Gastrocnemius medialis (tissue), 4 donors: ENCODE data around the gene TTC24. TPM values are rescaled to one million over a fixed set of nuclear protein-coding genes. Genes with fewer than 3 reads are reported as not detected.

Experiments used
- ATAC-seq, 2 donors: fragments of 150-250 bp; one replicate each; pipeline ENCODE4 v1.9.1; 2016
- DNase-seq, 2 donors: peaks; one replicate each; pipeline ENCODE4 v3.0.0-alpha.2; 2019
- H3K27ac ChIP-seq, 4 donors: fragments of 200-600 bp; sonication (generic); 1 replicate in 1 of 4; 2 replicates in 3 of 4; pipeline ENCODE4 v1.5.1; 2016 to 2018; ENCODE audit warnings: mild to moderate bottlenecking in 2 of 4, moderate library complexity in 1 of 4
- H3K27me3 ChIP-seq, 3 donors: fragments of 200-600 bp; sonication (generic) in 2 of 3; 1 replicate in 1 of 3; 2 replicates in 2 of 3; pipeline versions ENCODE4 v1.5.1 to v1.6.0; 2016 to 2019; ENCODE audit warnings: mild to moderate bottlenecking in 1 of 3, moderate library complexity in 1 of 3
- H3K36me3 ChIP-seq, 2 donors: fragments of 200-600 bp; sonication (generic) in 1 of 2; one replicate each; pipeline ENCODE4 v1.5.1; 2017 to 2018
- H3K4me1 ChIP-seq, 2 donors: fragments of 200-600 bp; sonication (generic) in 1 of 2; one replicate each; pipeline ENCODE4 v1.5.1; 2016 to 2017; ENCODE audit warnings: mild to moderate bottlenecking in 2 of 2
- H3K4me3 ChIP-seq, 4 donors: fragments of 200-600 bp; sonication (generic) in 3 of 4; 1 replicate in 1 of 4; 2 replicates in 3 of 4; pipeline ENCODE4 v1.5.1; 2016 to 2019; ENCODE audit warnings: mild to moderate bottlenecking in 2 of 4
- H3K9me3 ChIP-seq, 3 donors: fragments of 200-600 bp; sonication (generic) in 2 of 3; 1 replicate in 1 of 3; 2 replicates in 2 of 3; pipeline ENCODE4 v1.5.1; 2016 to 2019
- CTCF ChIP-seq, 5 experiments: fragments of 450-650 bp in 3 of 5; fragments of 200-600 bp in 2 of 5; sonication (generic) in 2 of 5; IDR thresholded peaks in 4 of 5; conservative IDR thresholded peaks in 1 of 5; 1 replicate in 4 of 5; 2 replicates in 1 of 5; pipeline ENCODE4 v1.5.1; 2016 to 2019; ENCODE audit warnings: antibody characterized with exemption in 5 of 5, mild to moderate bottlenecking in 3 of 5, moderate library complexity in 3 of 5
- POLR2A ChIP-seq, 2 donors: fragments of 450-650 bp; IDR thresholded peaks; one replicate each; pipeline ENCODE4 v1.6.1; 2017; ENCODE audit warnings: antibody characterized with exemption in 2 of 2, mild to moderate bottlenecking in 2 of 2, moderate library complexity in 2 of 2
- in situ Hi-C, 4 donors: fragments of 200-750 bp; cut with MboI; loops; one replicate each; pipeline versions ENCODE4 v1.15.0 to v1.8.0; 2017; ENCODE audit warnings: low sequenced_read_pairs in 4 of 4
- intact Hi-C: fragments of 100-400 bp; cut with DNase I; formaldehyde crosslinking; loops from one replicate; pipeline ENCODE4 v1.15.1; 2023; ENCODE audit warnings: low total_unique reads
- total RNA-seq, 4 donors: library from RNA; depleted of rRNA; stranded (reverse); fragments of >200 nt; gene quantifications; one replicate each; pipeline versions ENCODE4 v1.1.0 to v1.2.3, GENCODE V29; 2016

Gene TTC24
- total RNA-seq, 4 donors from 2014 or later: 3.6 TPM; not detected in 3

- Histone ChIP-seq H3K36me3 (no peaks in the 10 kb centered on the region), H3K9me3 (no peaks in the 10 kb centered on the region), H3K27ac (no peak overlapping the region), H3K4me1 (peaks cover 0 to 7% of the 10 kb centered on the region in 2 donors), H3K27me3 (no peaks in the 10 kb centered on the region), H3K4me3 (no peak overlapping the region)
- DNase-seq: no peak
- in situ Hi-C loops: loop anchor here in 1 of 4 donors (10.0 kb wide), 1 partner anchor 228 kb away; no protein-coding TSS in a partner anchor
- intact Hi-C loops: no loop called here
- no peak for TF ChIP-seq POLR2A (IDR thresholded peaks at IDR 0.05)
- no peak for TF ChIP-seq CTCF (IDR thresholded peaks at IDR 0.05 in 4 of 5, conservative IDR thresholded peaks at IDR 0.05 in 1 of 5)
- ATAC-seq: no peak
These were observed 33.1 kb downstream of the TTC24 start for GRCh38 chr1:156612666-156613065.

GRCh38 chr1:156615946-156616345, 36.4 kb downstream of the TTC24 start:
- no peak overlapping the region for H3K4me3 ChIP-seq
- H3K36me3 ChIP-seq: no peaks in the 10 kb centered on the region
- no peaks in the 10 kb centered on the region for H3K9me3 ChIP-seq
- H3K27me3 ChIP-seq: peaks cover 8 to 11% (median 10%) of the 10 kb centered on the region in 3 donors
- no peak for ATAC-seq
- peaks cover 0 to 7% of the 10 kb centered on the region in 2 donors for H3K4me1 ChIP-seq
- in situ Hi-C loops: loop anchor here in 1 of 4 donors (10.0 kb wide), 1 partner anchor 231 kb away; no protein-coding TSS in a partner anchor
- peak overlapping the region; percentile 45 to 66 (median 56) for H3K27ac ChIP-seq
- no peak for DNase-seq
- TF ChIP-seq CTCF (IDR thresholded peaks at IDR 0.05 in 4 of 5, conservative IDR thresholded peaks at IDR 0.05 in 1 of 5) (no peak), POLR2A (IDR thresholded peaks at IDR 0.05) (no peak)
- intact Hi-C loops: no loop called here

GRCh38 chr1:156616463-156616862, 36.9 kb downstream of the TTC24 start:
- peaks cover 0 to 7% of the 10 kb centered on the region in 2 donors for H3K4me1 ChIP-seq
- peak overlapping the region in 3 of 4 donors; percentile 27 to 68 (median 58) for H3K27ac ChIP-seq
- peaks cover 8 to 14% (median 10%) of the 10 kb centered on the region in 3 donors for H3K27me3 ChIP-seq
- TF ChIP-seq CTCF (IDR thresholded peaks at IDR 0.05 in 4 of 5, conservative IDR thresholded peaks at IDR 0.05 in 1 of 5): peak in 1 of 5 experiments; percentile 10
- peak in 1 of 2 donors; percentile 13 for TF ChIP-seq POLR2A (IDR thresholded peaks at IDR 0.05)
- H3K4me3 ChIP-seq: no peak overlapping the region
- no peaks in the 10 kb centered on the region for H3K9me3 ChIP-seq
- DNase-seq (peak in 1 of 2 donors; percentile 22), ATAC-seq (peak; percentile 52 to 64)
- in situ Hi-C loops: loop anchor here in 1 of 4 donors (10.0 kb wide), 1 partner anchor 232 kb away; no protein-coding TSS in a partner anchor
- intact Hi-C loops: no loop called here
- no peaks in the 10 kb centered on the region for H3K36me3 ChIP-seq

- H3K36me3 ChIP-seq: no peaks in the 10 kb centered on the region
- no peaks in the 10 kb centered on the region for H3K9me3 ChIP-seq
- H3K4me1 ChIP-seq: peaks cover 1 to 9% of the 10 kb centered on the region in 2 donors
- H3K4me3 ChIP-seq: no peak within 1 kb of the TSS
- intact Hi-C loops (no loop called here), in situ Hi-C loops (loop anchor here in 1 of 4 donors (10.0 kb wide), 1 partner anchor 234 kb away; no protein-coding TSS in a partner anchor)
- peaks cover 14 to 26% (median 20%) of the 10 kb centered on the region in 3 donors for H3K27me3 ChIP-seq
- TF ChIP-seq POLR2A (IDR thresholded peaks at IDR 0.05) (no peak), CTCF (IDR thresholded peaks at IDR 0.05 in 4 of 5, conservative IDR thresholded peaks at IDR 0.05 in 1 of 5) (peak in 1 of 5 experiments; percentile 36)
- DNase-seq (no peak), ATAC-seq (no peak)
- peak within 1 kb of the TSS in 2 of 4 donors; percentile 28 to 47 for H3K27ac ChIP-seq
These were observed 39.5 kb downstream of the TTC24 start, which contains the start of gene HAPLN2 for GRCh38 chr1:156618853-156619581. Gene HAPLN2, plus strand, starts transcription at chr1:156619415. Its CDS starts 4,076 bp downstream, at chr1:156623491.
